Thymus (tissue), 11 donors: ENCODE data around the gene TNRC18. TPM values are rescaled to one million over a fixed set of nuclear protein-coding genes. Genes with fewer than 3 reads are reported as not detected.

Experiments
- DNase-seq, 9 donors: peaks; one replicate each; pipeline ENCODE4 v3.0.0-alpha.2; 2013; ENCODE audit warnings: low spot score in 9 of 9, low read depth in 6 of 9, missing footprints in 1 of 9
- H3K27ac ChIP-seq, 2 donors: one replicate each; pipeline ENCODE4 v1.5.1; 2013; ENCODE audit warnings: control low read depth in 1 of 2, low read depth in 1 of 2, low read length in 1 of 2, mild to moderate bottlenecking in 1 of 2, moderate library complexity in 1 of 2
- H3K27me3 ChIP-seq, 2 donors: one replicate each; pipeline ENCODE4 v1.5.1; 2013; ENCODE audit warnings: low read length in 1 of 2; ENCODE audit not compliant: control insufficient read depth in 2 of 2, insufficient read depth in 1 of 2
- H3K36me3 ChIP-seq, 2 donors: one replicate each; pipeline ENCODE4 v1.5.1; 2013; ENCODE audit warnings: low read length in 1 of 2, mild to moderate bottlenecking in 1 of 2, moderate library complexity in 1 of 2; ENCODE audit not compliant: control insufficient read depth in 2 of 2, insufficient read depth in 2 of 2
- H3K4me1 ChIP-seq, 2 donors: one replicate each; pipeline ENCODE4 v1.5.1; 2013; ENCODE audit warnings: low read length in 2 of 2; ENCODE audit not compliant: control insufficient read depth in 2 of 2, insufficient read depth in 2 of 2
- H3K4me3 ChIP-seq, 2 donors: one replicate each; pipeline ENCODE4 v1.5.1; 2013; ENCODE audit warnings: low read length in 2 of 2, control low read depth in 1 of 2, mild to moderate bottlenecking in 1 of 2
- H3K9me3 ChIP-seq, 2 donors: one replicate each; pipeline ENCODE4 v1.5.1; 2013; ENCODE audit warnings: low read length in 1 of 2, mild to moderate bottlenecking in 1 of 2; ENCODE audit not compliant: control insufficient read depth in 2 of 2, insufficient read depth in 1 of 2
- WGBS: extraction: QIAGEN DNeasy Blood & Tissue Kit; methylation state at CpG from one replicate; pipeline ENCODE4 v1.1.7; 2013; 5-methylcytosine and 5-hydroxymethylcytosine counted together
- polyA plus RNA-seq: library from polyadenylated mRNA; stranded (reverse); fragments of 200-250 nt; gene quantifications from one replicate; pipeline ENCODE4 v1.2.3, GENCODE V29; 2013
- total RNA-seq: library from RNA; stranded (reverse); fragments of 120-200 nt; gene quantifications from one replicate; pipeline ENCODE4 v1.2.4, GENCODE V29; 2013
- donor health status: healthy.

Gene TNRC18
- total and polyA plus RNA-seq, 2 donors, result 8.5 to 26.2 TPM

DNA sequence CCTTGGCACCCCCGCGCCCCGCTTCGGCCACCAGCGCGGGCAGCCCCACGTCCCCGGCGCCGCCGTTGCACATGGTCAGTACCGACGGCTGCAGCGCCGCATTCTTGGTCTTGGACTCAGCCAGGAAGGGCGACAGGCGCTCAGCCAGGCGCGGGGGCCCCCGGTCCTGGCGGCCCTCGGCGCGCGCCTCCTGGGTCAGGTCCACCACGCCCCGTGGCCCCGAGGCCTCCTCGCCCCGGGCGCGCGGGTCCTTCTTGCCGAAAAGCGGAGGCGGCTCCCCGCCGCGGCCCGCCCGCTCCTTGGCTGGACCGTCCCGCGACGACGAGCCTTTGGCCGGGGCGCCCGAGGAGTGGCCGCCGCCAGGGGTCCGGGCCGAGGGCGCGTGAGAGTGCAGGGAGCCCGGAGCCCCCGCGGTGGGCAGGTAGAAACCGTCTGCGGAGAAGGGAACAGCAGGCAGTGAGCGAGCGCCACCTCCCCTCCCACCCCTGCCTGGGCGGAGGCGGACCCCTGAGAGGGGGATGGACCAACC, 34.7 kb downstream of the TNRC18 start:
- WGBS, result 98% methylated on average over 64 of the region's 64 CpGs
- no peak for DNase-seq
- Histone ChIP-seq H3K4me1 (no peaks in the 10 kb centered on the region), H3K27me3 (no peaks in the 10 kb centered on the region), H3K27ac (no peak overlapping the region), H3K4me3 (no peak overlapping the region), H3K9me3 (no peaks in the 10 kb centered on the region), H3K36me3 (peaks cover 59 to 78% of the 10 kb centered on the region in 2 donors)

DNA sequence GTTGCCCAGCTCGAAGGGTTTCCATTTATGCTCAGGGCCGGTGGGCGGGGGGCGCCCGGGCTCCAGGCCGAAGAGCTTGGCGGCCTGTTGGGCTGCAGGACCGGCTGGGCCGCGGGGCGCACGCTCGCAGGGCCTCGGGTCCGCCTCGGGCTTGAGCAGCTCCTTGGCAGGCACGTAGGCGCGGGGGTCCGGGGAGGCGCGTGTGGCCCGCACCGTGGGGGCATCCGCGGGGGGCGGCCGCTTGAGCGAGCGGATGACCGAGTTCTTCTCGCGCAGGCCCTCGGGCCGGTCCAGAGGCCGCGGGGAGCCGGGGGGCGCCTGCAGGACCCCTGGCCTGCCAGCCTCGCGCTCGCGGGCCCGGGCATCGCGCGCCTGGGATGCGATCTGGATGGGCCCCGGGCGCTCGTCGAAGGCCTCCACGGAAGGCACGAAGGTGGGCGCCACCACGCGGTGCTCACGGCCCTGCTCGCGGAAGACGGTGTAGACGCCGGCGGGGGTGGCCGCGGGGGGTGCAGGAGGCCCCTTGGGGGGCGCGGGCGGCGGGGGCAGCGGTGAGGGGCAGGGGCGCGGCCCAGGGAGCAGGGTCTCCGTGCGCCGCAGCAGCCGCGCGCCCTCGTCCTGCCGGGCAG, 35.2 kb downstream of the TNRC18 start:
- H3K27ac ChIP-seq, result no peak overlapping the region
- peaks cover 54 to 74% of the 10 kb centered on the region in 2 donors for H3K36me3 ChIP-seq
- no peaks in the 10 kb centered on the region for H3K27me3 ChIP-seq
- 97% methylated on average over 81 of the region's 81 CpGs for WGBS
- H3K9me3 ChIP-seq, result no peaks in the 10 kb centered on the region
- H3K4me1 ChIP-seq, result no peaks in the 10 kb centered on the region
- no peak for DNase-seq
- no peak overlapping the region for H3K4me3 ChIP-seq

DNA sequence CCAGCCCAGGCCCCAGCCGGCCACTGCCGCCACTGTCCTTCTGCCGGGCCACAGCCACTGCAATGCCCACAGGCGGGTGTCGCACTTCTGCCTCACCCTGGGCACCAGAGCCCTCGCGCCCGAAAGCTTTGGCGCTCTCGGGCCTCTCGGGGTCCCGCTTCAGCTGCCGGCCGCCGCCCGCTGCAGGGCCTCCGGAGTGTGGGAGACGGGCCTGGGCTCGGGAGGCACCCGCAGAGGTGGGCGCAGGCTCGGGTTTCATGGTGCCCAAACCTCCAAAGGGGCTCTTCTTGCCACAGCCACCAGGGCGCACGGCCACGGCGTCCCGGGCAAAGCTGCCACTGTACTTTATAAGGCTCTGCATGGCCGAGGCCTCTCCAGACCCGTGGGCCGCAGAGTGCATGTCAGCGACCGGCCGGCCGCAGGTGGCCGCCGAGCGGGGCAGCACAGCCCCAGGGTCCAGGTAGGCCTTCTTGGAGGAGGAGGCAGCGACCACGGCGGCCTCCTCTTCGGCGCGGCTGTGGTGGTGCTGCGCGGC, 35.9 kb downstream of the TNRC18 start:
- H3K9me3 ChIP-seq, result no peaks in the 10 kb centered on the region
- H3K4me1 ChIP-seq, result peaks cover 0 to under 1% of the 10 kb centered on the region in 2 donors
- H3K27me3 ChIP-seq, result no peaks in the 10 kb centered on the region
- 97% methylated on average over 45 of the region's 45 CpGs for WGBS
- peaks cover 50 to 71% of the 10 kb centered on the region in 2 donors for H3K36me3 ChIP-seq
- no peak overlapping the region for H3K4me3 ChIP-seq
- DNase-seq, result no peak
- H3K27ac ChIP-seq, result no peak overlapping the region

DNA sequence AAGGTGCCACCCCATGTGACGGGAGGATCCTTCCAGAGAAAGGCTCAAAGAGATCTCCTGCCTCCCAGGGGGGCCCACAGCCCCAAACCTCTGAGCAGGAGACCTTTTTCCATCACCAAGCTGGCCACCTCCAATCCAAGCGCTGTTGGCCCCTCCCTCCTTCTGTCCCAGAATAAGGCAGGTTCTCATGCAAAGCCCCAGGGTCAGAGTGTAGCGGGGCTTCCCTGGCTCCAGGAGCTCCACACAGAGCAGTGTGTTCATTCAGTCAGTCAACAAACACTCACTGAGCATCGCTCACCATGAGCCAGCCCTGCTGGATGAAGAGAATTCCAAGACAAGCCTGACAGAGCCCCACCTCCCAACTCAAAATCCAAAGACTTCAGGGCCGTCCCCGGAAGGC, 39.0 kb downstream of the TNRC18 start:
- WGBS, result 88% methylated on average over 6 of the region's 6 CpGs
- peaks cover 0 to 3% of the 10 kb centered on the region in 2 donors for H3K4me1 ChIP-seq
- no peak overlapping the region for H3K27ac ChIP-seq
- no peak overlapping the region for H3K4me3 ChIP-seq
- no peaks in the 10 kb centered on the region for H3K9me3 ChIP-seq
- no peaks in the 10 kb centered on the region for H3K27me3 ChIP-seq
- peaks cover 33 to 49% of the 10 kb centered on the region in 2 donors for H3K36me3 ChIP-seq
- DNase-seq, result no peak

DNA sequence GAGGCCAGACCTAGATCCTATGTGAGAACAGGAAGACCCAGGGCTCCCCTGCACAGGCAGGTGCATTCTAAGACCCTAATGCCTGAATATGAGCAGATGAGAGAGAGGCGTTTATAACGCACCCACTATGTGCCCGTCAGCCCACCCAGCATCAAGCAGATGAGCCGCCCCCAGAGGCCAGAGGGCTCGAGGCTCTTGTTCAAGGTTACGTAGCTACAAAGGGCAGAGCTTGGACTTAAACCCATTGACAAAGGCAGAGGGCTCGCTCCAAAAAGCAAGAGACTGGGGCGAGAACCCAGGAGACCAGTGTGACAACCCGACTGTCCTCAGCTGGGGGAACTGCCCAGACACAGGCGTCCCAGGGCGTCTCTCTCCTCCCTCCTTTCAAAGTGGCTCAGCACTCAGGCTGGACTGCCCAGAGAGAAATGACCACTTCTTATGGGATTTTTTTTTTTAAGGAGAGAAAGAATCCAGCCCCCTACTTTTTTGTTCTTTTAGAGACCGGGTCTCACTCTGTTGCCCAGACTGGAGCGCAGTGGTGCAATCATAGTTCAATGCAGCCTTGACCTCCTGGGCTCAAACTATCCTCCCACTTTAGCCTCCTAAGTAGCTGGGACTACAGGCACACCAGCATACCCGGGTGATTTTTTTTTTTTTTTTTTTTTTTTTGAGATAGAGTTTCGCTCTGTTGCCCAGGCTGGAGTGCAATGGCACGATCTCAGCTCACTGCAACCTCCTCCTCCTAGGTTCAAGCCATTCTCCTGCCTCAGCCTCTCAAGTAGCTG, 40.1 kb downstream of the TNRC18 start:
- Histone ChIP-seq H3K4me1 (peaks cover 0 to 3% of the 10 kb centered on the region in 2 donors), H3K27me3 (no peaks in the 10 kb centered on the region), H3K4me3 (no peak overlapping the region), H3K36me3 (peaks cover 28 to 38% of the 10 kb centered on the region in 2 donors), H3K27ac (no peak overlapping the region), H3K9me3 (no peaks in the 10 kb centered on the region)
- WGBS, result 92% methylated on average over 16 of the region's 16 CpGs
- DNase-seq, result no peak

DNA sequence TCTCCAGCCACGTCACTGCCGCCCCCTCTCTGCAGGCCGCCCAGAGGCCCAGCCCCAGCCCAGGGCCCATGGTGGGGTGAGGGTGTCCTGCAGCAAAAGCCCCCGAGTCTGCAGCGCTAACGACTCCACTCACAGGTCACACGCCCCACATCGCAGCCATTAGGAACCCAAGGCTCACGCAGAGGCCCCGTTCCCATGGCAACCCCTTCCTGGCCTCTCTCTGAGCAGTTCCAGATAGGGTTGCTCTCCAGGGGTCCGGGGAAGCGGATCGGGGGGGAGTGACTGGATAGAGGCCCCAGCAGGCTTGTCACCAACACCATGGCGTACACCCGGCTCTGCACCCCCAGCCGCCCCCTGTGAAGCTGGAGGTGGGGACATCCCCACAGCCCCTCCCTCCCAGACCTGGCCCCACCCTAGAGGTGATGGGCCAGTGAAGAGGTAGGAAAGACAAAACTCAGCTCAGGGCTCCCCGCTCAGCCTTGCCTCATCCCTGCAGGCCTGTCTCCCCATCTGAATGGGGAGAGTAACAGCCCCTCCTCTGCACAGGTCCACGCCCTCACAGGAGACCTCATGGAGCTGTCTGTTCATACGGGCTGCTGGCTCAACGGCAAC, 41.2 kb downstream of the TNRC18 start:
- DNase-seq, result no peak
- 86% methylated on average over 20 of the region's 20 CpGs for WGBS
- Histone ChIP-seq H3K4me1 (peaks cover 0 to 3% of the 10 kb centered on the region in 2 donors), H3K27me3 (no peaks in the 10 kb centered on the region), H3K9me3 (no peaks in the 10 kb centered on the region), H3K27ac (no peak overlapping the region), H3K4me3 (no peak overlapping the region), H3K36me3 (peaks cover 27 to 32% of the 10 kb centered on the region in 2 donors)

DNA sequence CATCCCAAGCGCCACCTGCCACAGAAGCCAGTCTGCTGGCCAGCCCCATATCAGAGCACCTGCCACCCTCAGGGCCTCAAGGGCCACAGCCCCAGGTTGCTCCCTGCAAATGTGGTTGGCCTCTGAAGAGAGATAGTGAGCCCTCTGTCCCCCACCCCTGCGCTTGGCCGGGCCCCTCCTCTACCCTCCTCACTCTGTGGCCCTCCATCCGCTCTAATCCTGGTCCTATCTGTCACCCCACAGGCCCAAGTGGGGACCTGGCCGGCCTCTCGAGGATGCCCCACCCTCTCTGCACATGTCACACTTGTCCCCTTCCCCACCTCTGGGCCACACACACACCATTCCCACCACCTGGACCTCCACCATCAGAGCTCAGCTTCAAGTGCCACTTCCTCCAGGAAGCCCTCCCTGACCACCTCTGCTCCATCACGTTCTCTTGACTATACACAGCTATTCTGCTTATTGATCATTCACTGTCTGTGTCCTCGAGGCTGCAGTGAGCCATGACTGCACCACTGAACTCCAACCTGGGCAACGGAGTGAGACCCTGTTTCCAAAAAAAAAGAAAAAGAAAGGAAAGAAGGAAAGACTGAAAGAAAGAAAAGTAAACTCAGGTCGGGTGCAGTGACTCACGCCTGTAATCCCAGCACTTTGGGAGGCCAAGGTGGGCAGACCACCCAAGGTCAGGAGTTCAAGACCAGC, 42.4 kb downstream of the TNRC18 start:
- no peak overlapping the region for H3K4me3 ChIP-seq
- DNase-seq, result no peak
- H3K27ac ChIP-seq, result no peak overlapping the region
- peaks cover 27 to 34% of the 10 kb centered on the region in 2 donors for H3K36me3 ChIP-seq
- peaks cover 0 to 3% of the 10 kb centered on the region in 2 donors for H3K4me1 ChIP-seq
- WGBS, result 91% methylated on average over 11 of the region's 11 CpGs
- no peaks in the 10 kb centered on the region for H3K9me3 ChIP-seq
- H3K27me3 ChIP-seq, result no peaks in the 10 kb centered on the region

DNA sequence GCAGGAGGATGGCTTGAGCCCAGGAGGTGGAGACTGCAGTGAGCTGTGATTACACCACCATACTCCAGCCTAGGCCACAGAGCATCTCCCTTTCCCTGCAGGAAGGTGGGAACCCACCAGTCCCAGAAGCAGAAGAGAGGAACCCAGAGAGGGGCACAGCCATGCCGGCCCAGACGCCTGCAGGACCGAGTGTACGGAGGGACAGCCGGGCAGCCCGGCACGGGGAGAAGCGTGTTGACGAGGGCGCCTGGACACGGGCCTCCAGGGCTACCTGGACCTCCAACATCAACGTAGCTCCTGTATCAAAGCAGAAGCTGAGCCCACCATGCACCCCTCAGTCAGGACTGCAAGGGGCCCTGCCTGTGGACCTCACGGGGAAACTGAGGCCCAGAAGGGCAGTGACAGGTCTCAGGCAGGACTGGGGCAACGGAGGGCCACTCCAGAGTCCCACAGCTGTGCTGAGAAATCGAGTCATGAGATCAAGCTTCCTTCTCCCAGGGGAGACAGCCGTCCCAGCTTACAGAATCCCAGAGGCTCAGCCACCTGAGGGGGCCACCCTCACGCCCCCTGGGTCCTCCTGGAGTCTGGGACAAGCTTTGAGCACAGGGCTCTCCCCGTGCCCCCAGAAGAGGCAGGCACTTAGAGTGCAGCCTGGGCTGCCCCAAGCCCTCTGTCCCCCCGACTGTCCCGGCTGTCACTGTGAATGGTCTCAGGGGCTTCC, 43.1 kb downstream of the TNRC18 start:
- H3K4me1 ChIP-seq, result peaks cover 0 to 3% of the 10 kb centered on the region in 2 donors
- H3K36me3 ChIP-seq, result peaks cover 32 to 40% of the 10 kb centered on the region in 2 donors
- H3K27ac ChIP-seq, result no peak overlapping the region
- H3K4me3 ChIP-seq, result no peak overlapping the region
- no peaks in the 10 kb centered on the region for H3K9me3 ChIP-seq
- WGBS, result 97% methylated on average over 20 of the region's 20 CpGs
- DNase-seq, result no peak
- H3K27me3 ChIP-seq, result no peaks in the 10 kb centered on the region
